Measurements from ENCODE around the gene TRABD2B. TPM values are rescaled to one million over a fixed set of nuclear protein-coding genes. Genes with fewer than 3 reads are reported as not detected.

The TRABD2B gene
- total RNA-seq, 1 experiment from 2014 or later: not detected

DNA sequence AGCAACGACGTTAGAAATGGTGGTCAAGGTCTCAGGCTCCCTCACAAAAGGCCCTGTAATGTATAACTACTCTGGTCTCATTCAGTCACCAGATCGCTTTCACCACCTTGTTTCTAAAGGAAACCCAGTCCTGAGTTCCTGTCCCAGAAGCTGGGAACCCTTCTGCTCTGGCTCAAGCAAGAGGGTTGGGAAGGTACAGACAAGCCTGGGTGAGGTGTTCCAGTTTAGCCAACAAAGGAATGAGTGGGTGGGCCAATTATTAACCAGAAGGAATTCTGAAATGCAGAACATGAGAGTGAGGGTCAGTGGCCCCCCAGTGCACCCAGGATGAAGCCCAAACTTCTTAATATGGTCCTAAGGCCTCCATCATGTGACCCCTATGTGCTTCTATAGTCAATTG, 17.5 kb downstream of the TRABD2B start:
- H3K9me3 ChIP-seq (ENCODE audit: low read depth, low read length, poor library complexity, severe bottlenecking): no peaks in the 10 kb centered on the region
- peaks cover 3% of the 10 kb centered on the region for H3K27me3 ChIP-seq (replicated peaks; ENCODE audit: insufficient read depth, low read depth, low read length, poor library complexity)
- ChIA-PET CTCF (no interaction called here), POLR2A (ENCODE audit: low non-redundant PET) (no interaction called here)
- H3K36me3 ChIP-seq (ENCODE audit: insufficient read depth, low read length, poor library complexity, severe bottlenecking): no peaks in the 10 kb centered on the region
- H3K27ac ChIP-seq (ENCODE audit: low read depth, low read length, poor library complexity, severe bottlenecking): no peak overlapping the region
- intact Hi-C loops (cut with micrococcal nuclease; ENCODE audit: unreplicated experiment): no loop called here
- no peak overlapping the region for H3K4me3 ChIP-seq (ENCODE audit: low read depth, low read length, poor library complexity, severe bottlenecking)
- no TSS peak for BruUV-seq (replicated peaks)
- no peaks in the 10 kb centered on the region for H3K4me1 ChIP-seq (ENCODE audit: insufficient read depth, low read length, poor library complexity, severe bottlenecking)
- no peak for DNase-seq (ENCODE audit: low spot score)
- no peak for TF ChIP-seq EZH2 (IDR thresholded peaks at IDR 0.05; ENCODE audit: borderline replicate concordance, low read depth, low read length, poor library complexity, severe bottlenecking)
- TF ChIP-seq, protein P1, sequence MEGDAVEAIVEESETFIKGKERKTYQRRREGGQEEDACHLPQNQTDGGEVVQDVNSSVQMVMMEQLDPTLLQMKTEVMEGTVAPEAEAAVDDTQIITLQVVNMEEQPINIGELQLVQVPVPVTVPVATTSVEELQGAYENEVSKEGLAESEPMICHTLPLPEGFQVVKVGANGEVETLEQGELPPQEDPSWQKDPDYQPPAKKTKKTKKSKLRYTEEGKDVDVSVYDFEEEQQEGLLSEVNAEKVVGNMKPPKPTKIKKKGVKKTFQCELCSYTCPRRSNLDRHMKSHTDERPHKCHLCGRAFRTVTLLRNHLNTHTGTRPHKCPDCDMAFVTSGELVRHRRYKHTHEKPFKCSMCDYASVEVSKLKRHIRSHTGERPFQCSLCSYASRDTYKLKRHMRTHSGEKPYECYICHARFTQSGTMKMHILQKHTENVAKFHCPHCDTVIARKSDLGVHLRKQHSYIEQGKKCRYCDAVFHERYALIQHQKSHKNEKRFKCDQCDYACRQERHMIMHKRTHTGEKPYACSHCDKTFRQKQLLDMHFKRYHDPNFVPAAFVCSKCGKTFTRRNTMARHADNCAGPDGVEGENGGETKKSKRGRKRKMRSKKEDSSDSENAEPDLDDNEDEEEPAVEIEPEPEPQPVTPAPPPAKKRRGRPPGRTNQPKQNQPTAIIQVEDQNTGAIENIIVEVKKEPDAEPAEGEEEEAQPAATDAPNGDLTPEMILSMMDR (conservative IDR thresholded peaks at IDR 0.05; ENCODE audit: low read depth, low read length): no peak

DNA sequence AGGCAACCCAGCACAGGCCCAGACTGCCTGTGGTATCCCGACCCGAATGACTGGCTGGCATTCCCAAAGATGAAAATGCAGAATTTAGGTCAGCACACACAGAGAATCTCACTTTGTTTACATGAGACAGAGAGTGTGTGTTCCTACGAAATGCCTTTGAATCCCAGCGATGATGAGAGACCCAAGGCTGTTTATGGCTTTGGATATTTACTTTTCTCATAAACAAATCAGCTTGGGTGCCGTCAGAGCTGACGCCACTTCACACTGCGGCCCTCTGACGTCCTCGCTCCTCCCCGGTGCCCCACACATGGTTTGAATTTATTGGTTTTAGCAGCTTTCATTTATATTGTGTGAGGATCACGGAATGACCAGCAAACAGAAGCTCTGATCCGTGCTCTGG, 18.7 kb downstream of the TRABD2B start:
- no peaks in the 10 kb centered on the region for H3K4me1 ChIP-seq (ENCODE audit: insufficient read depth, low read length, poor library complexity, severe bottlenecking)
- CTCF ChIA-PET: no interaction called here
- no peak overlapping the region for H3K27ac ChIP-seq (ENCODE audit: low read depth, low read length, poor library complexity, severe bottlenecking)
- intact Hi-C loops (cut with micrococcal nuclease; ENCODE audit: unreplicated experiment): no loop called here
- DNase-seq (ENCODE audit: low spot score): no peak
- no peaks in the 10 kb centered on the region for H3K36me3 ChIP-seq (ENCODE audit: insufficient read depth, low read length, poor library complexity, severe bottlenecking)
- no peaks in the 10 kb centered on the region for H3K9me3 ChIP-seq (ENCODE audit: low read depth, low read length, poor library complexity, severe bottlenecking)
- no peak overlapping the region for H3K4me3 ChIP-seq (ENCODE audit: low read depth, low read length, poor library complexity, severe bottlenecking)
- no peak for TF ChIP-seq EZH2 (IDR thresholded peaks at IDR 0.05; ENCODE audit: borderline replicate concordance, low read depth, low read length, poor library complexity, severe bottlenecking)
- TF ChIP-seq, protein P1 (conservative IDR thresholded peaks at IDR 0.05; ENCODE audit: low read depth, low read length): no peak
- no peaks in the 10 kb centered on the region for H3K27me3 ChIP-seq (replicated peaks; ENCODE audit: insufficient read depth, low read depth, low read length, poor library complexity)
- no TSS peak for BruUV-seq (replicated peaks)
- POLR2A ChIA-PET (ENCODE audit: low non-redundant PET): no interaction called here

DNA sequence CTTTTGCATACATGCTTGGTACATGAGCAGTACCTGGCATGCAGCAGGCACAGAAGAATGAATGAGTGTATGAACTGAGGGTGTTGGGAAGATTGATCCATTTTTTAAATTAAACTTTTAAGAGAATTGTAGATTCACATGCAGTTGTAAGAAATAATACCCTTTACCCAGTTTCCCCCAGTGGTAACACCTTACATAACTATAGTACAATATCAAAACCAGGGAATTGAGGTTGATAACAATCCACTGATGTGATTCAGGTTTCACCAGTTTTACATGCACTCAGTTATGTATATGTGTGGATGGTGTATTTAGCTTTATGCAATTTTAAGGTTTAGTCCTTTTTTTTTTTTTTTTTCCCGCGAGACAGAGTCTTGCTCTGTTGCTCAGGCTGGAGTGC, 20.5 kb downstream of the TRABD2B start:
- H3K4me3 ChIP-seq (ENCODE audit: low read depth, low read length, poor library complexity, severe bottlenecking): no peak overlapping the region
- BruUV-seq (replicated peaks): no TSS peak
- H3K27me3 ChIP-seq (replicated peaks; ENCODE audit: insufficient read depth, low read depth, low read length, poor library complexity): no peaks in the 10 kb centered on the region
- TF ChIP-seq EZH2 (IDR thresholded peaks at IDR 0.05; ENCODE audit: borderline replicate concordance, low read depth, low read length, poor library complexity, severe bottlenecking): no peak
- TF ChIP-seq, protein P1 (conservative IDR thresholded peaks at IDR 0.05; ENCODE audit: low read depth, low read length): no peak
- H3K9me3 ChIP-seq (ENCODE audit: low read depth, low read length, poor library complexity, severe bottlenecking): no peaks in the 10 kb centered on the region
- no peaks in the 10 kb centered on the region for H3K36me3 ChIP-seq (ENCODE audit: insufficient read depth, low read length, poor library complexity, severe bottlenecking)
- DNase-seq (ENCODE audit: low spot score): no peak
- intact Hi-C loops (cut with micrococcal nuclease; ENCODE audit: unreplicated experiment): no loop called here
- CTCF ChIA-PET: interaction anchor here (0.7 kb wide), 1 partner anchor 10 kb away, joined by 8 read pairs; no protein-coding TSS in a partner anchor
- POLR2A ChIA-PET (ENCODE audit: low non-redundant PET): no interaction called here
- no peak overlapping the region for H3K27ac ChIP-seq (ENCODE audit: low read depth, low read length, poor library complexity, severe bottlenecking)
- H3K4me1 ChIP-seq (ENCODE audit: insufficient read depth, low read length, poor library complexity, severe bottlenecking): no peaks in the 10 kb centered on the region

Data from A673 (cell line).